Left colon (tissue), 2 donors: ENCODE data around the gene TBC1D5. TPM values are rescaled to one million over a fixed set of nuclear protein-coding genes. Genes with fewer than 3 reads are reported as not detected.
"Not testable (repeated sequence)": the region's sequence is repeated elsewhere in the genome, so short reads cannot be mapped to it uniquely, and the experiment has no call there.

Experiments
- ATAC-seq: fragments of 200-7000 bp; cut with Tn5 transposase; one replicate; pipeline ENCODE4 v1.9.1; 2020; ENCODE audit warnings: mild to moderate bottlenecking, moderate library complexity
- DNase-seq, 2 donors: peaks; one replicate each; pipeline ENCODE4 v3.0.0-alpha.2; 2020
- intact Hi-C, 2 donors: fragments of 100-400 bp; cut with DNase I in 1 of 2; cut with micrococcal nuclease in 1 of 2; formaldehyde crosslinking; loops; one replicate each; pipeline versions ENCODE4 v1.11.2 to v1.14.0; 2022; cut with DNase I, micrococcal nuclease
- long read RNA-seq: library from polyadenylated mRNA; unstranded; transcript quantifications from one replicate; pipeline ENCODE4 v2.0.0, GENCODE V29; 2021
- total RNA-seq, 2 donors: library from RNA; stranded (reverse); fragmentation: NEBNext Ultra II Directional; extraction: Animal tissue kit (Norgen Biotek cat#: 25700); gene quantifications; one replicate each; pipeline ENCODE4 v1.2.1, GENCODE V29; 2021
- donor health status: DM: no; HTN: no; CAD: no.
- donor health status: DM: yes; HTN: yes; CAD: no.

Gene TBC1D5
- total RNA-seq = 10 to 100 TPM; 32.4 to 34.7 TPM
- long read RNA-seq, partial matches to known transcripts = 1 of 15 reads
- long read RNA-seq, other reads (novel, unspliced or antisense) = 14 of 15 reads

DNA sequence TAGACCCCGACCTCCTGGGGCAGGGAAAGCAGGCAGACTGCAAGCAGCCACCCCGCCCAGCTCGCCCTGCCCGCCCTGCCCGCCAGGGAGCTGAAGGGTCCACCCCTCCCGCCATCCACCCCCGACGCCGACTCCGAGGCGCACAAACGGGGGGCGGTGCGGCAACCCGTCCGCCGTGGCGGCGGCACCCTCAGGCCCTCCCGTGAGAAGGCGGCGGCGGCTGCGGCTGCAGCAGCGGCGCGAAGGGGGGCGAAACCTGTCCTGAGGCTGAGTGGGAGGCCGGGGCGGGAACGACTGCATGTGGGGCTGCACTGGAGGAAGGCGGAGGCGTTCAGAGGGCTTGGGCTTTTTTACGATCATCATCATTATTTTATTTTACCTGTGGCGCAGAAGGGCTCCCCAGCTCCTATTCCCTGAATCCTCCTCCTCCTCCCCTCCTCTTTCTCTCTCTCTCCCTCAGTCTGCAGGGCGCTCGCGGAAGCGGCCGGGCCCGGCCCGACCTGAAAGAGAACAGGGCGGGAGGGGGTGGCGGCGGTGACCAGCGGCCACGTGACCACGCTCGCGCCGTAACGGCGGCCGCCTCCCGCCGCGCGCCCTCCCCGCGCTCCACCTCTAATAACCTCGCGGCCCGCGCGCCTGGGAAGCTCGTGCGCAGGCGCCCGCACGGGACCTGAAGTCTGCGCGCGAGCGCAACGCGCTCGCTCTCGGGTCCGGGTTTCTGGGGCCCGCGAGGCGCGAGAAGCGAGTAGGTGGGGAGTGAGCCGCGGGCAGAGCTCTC lies at the start of gene TBC1D5:
Gene TBC1D5 (minus strand): TSS at position 530 of the 778 bp plus-strand sequence. CDS start 234,061 bp downstream, outside the sequence.
- ATAC-seq (peak; percentile 85), DNase-seq (peak; percentile 95 to 97)
- intact Hi-C loops = no loop called here

GRCh38 chr3:17783426-17783825 lies 41.0 kb upstream of the TBC1D5 start:
- intact Hi-C loops = no loop called here
- no peak for ATAC-seq
- DNase-seq = no peak

GRCh38 chr3:17782751-17783150 lies 40.3 kb upstream of the TBC1D5 start:
- ATAC-seq (no peak), DNase-seq (no peak)
- intact Hi-C loops = no loop called here

GRCh38 chr3:17780369-17780768 lies 37.9 kb upstream of the TBC1D5 start:
- ATAC-seq, DNase-seq, intact Hi-C loops: not testable (repeated sequence)

DNA sequence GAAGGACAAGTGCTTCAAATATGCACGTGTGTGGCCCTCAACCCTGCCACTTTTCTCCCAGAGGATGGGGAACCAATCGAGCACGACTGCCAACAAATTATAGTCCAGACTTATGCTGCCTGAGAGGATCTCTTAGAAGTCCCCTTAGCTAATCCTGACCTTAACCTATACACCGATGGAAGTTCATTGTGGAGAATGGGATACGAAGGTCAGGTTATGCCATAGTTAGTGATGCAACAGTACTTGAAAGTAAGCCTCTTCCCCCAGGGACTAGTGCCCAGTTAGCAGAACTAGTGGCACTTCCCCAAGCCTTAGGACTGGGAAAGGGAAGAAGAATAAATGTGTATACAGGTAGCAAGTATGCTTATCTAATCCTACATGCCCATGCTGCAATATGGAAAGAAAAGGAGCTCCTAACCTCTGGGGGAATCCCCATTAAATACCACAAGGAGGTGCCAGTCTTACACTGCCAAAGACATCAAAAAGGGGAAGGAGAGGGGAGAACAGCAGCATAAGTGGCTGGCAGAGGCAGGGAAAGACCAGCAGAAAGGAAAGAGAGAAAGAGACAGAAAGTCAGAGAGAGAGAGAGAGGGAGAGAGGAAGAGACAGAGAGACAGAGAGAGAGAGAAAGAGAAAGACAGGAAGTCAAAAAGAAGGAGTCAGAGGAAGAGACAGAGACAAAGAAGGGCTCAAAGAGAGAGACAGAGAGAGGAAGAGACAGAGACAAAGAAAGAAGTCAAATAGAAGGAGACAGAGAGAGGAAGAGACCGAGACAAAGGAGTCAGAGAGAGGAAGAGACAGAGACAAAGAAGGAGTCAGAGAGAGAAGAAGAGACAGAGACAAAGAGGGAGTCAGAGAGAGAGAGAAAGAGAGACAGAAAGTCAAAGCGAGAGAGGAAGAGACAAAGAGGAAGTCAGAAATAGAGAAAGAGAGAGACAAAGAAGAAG lies 37.1 kb upstream of the TBC1D5 start:
- ATAC-seq, DNase-seq, intact Hi-C loops: not testable (repeated sequence)

GRCh38 chr3:17777326-17777725 lies 34.9 kb upstream of the TBC1D5 start:
- not testable (repeated sequence) for ATAC-seq, DNase-seq

GRCh38 chr3:17775073-17775472 lies 32.6 kb upstream of the TBC1D5 start:
- intact Hi-C loops = no loop called here
- DNase-seq (no peak), ATAC-seq (no peak)

More at GRCh38 chr3:17777326-17777725, 34.9 kb upstream of the TBC1D5 start:
- intact Hi-C loops = not testable (repeated sequence)

- intact Hi-C loops, DNase-seq, ATAC-seq: not testable (repeated sequence)
These were observed 31.9 kb upstream of the TBC1D5 start for GRCh38 chr3:17774180-17774910.

- intact Hi-C loops = no loop called here
- ATAC-seq (no peak), DNase-seq (no peak)
These were observed 30.1 kb upstream of the TBC1D5 start for GRCh38 chr3:17772556-17772955.

- intact Hi-C loops = no loop called here
- DNase-seq (no peak), ATAC-seq (no peak)
These were observed 29.0 kb upstream of the TBC1D5 start for GRCh38 chr3:17771177-17772017.

DNA sequence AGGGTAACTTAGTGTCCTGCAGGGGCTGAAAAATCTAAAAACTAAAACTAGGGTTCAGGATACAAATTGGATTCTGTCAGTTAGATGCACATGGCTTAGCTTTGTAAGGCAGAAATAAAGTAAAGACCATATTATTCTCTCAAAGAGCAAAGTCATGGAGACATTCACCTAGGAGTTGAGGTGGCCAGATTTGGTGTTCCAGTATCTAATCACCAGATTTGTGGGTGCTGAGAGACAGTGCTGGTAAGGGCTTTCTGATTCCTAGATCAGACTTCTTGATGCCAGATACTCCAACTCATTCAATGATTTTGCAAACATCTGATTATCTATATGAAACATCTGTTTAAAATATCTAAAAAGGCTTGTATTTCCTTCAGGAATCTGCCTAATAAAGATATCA lies 28.3 kb upstream of the TBC1D5 start:
- ATAC-seq (no peak), DNase-seq (no peak)
- intact Hi-C loops = no loop called here

- DNase-seq = no peak
- intact Hi-C loops = no loop called here
- ATAC-seq = no peak
These were observed 23.5 kb upstream of the TBC1D5 start for GRCh38 chr3:17765819-17766472.

DNA sequence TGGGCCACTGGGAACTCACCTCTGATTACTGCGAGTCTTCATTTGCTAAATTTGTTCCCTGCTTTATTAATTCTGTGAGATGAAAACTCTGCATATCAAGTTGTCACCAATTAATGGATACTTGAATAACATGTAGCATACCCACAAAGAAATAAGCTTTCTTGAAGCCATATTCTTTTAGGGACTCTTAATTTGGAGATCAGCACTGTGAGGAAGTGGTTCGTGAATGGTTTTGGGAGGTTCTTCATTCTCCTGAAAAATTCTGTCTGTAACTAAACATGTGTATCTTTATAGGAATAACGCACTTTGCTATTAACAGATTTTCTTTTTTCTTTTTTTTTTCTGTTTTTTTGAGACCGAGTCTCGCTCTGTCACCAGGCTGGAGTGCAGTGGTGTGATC lies 19.1 kb upstream of the TBC1D5 start:
- no peak for DNase-seq
- no peak for ATAC-seq
- intact Hi-C loops = no loop called here

GRCh38 chr3:17759901-17760300 lies 17.5 kb upstream of the TBC1D5 start:
- intact Hi-C loops = no loop called here

DNA sequence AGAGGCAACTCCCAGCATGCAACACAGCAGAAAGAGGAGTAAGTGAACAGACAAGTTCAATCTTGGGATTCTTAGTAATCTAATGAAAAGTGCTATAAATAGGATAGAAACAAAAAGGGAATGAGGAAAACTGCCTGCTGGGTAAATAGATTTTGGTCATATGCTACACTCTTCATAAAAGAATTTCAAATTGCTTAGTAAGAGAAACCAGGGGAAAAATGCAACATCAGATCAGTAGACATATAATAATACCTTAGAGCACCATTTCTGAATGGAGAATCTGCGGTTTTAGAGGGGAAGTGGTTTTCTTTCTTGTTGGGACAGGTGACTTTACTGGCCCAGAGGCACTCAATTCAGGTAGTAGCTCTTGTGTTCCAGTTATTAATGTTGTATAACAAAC lies 13.4 kb upstream of the TBC1D5 start:
- ATAC-seq (no peak), DNase-seq (no peak)
- intact Hi-C loops = no loop called here

More at GRCh38 chr3:17759901-17760300, 17.5 kb upstream of the TBC1D5 start:
- no peak for DNase-seq
- no peak for ATAC-seq

GRCh38 chr3:17753632-17753992 lies 11.2 kb upstream of the TBC1D5 start:
- ATAC-seq = no peak
- intact Hi-C loops = no loop called here
- no peak for DNase-seq

GRCh38 chr3:17752876-17753631 lies 10.6 kb upstream of the TBC1D5 start:
- DNase-seq (no peak), ATAC-seq (no peak)
- intact Hi-C loops = no loop called here
